ENCODE measurements around the gene LINC00237. TPM values are rescaled to one million over a fixed set of nuclear protein-coding genes. Genes with fewer than 3 reads are reported as not detected.

Gene LINC00237
- total and polyA plus RNA-seq, 2 donors (not counting 1 experiment from before 2014, with no cell fraction given), result 0.07 TPM; not detected in 1

DNA sequence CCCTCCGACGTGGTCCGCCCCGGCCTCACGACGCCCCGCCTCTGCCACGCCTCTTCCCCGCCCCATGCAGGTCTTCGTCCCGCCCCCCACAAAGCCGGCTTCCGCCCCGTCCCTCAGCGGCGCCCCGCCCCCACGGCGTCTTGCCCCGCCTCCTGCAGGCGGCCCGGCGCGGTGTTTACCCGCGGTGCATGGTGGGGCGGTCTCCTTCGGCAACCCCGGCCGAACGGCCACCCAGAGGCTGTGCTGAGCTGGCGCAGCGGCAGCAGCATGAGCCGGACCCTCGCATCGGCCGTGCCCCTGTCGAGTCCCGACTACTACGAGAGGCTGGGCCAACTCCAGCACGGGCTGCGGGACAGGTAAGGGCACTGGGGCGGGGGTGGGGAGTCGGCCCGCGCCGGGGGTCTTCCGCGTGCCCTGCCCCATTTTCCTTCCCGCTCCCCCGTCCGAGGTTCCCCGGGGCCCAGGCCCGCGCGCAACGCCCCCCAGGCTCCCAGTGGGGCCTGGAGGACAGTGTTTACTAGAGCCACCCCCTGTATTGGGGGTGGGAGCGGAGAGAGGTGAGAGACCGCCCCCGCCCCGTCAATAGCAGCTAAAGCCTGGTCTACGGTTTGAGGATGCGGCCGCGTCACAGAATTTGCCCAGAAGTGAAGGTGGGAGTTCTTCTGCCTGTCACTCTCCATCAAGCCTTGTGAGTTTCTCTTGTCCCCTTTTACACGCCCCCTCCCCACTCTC is 19.9 kb upstream of the LINC00237 start, which contains the start of gene KIZ:
Gene KIZ, plus strand, starts transcription at position 234 of the 732 bp plus-strand sequence. Its CDS starts 34 bp downstream, at position 268.
- H3K27ac Mint-ChIP-seq, result peak within 1 kb of the TSS; percentile 88
- H3K36me3 ChIP-seq (replicated peaks in 1 of 2; ENCODE audit: control extremely low read depth in 1 of 2, control insufficient read depth in 1 of 2, extremely low read depth in 1 of 2, insufficient read depth in 2 of 2, low read length in 1 of 2), result peaks cover 0 to 2% of the 10 kb centered on the region in 2 experiments

More for the DNA sequence above, 19.9 kb upstream of the LINC00237 start, which contains the start of gene KIZ:
- Histone ChIP-seq H3K27me3 (replicated peaks in 1 of 4; ENCODE audit: control extremely low read depth in 1 of 4, control insufficient read depth in 3 of 4, insufficient read depth in 4 of 4, low read length in 3 of 4) (no peaks in the 10 kb centered on the region), H3K4me1 (ENCODE audit: control insufficient read depth in 2 of 2, insufficient read depth in 2 of 2, low read length in 2 of 2) (peaks cover 14 to 16% of the 10 kb centered on the region in 2 donors), H3K9me3 (ENCODE audit: control extremely low read depth in 1 of 3, control insufficient read depth in 2 of 3, insufficient read depth in 1 of 3, low read length in 2 of 3) (no peaks in the 10 kb centered on the region), H3K4me3 (ENCODE audit: control extremely low read depth in 1 of 5, extremely low read depth in 1 of 5, insufficient read depth in 1 of 5, low read depth in 2 of 5, low read length in 4 of 5) (peak within 1 kb of the TSS; percentile 50 to 90 (median 76)), H3K4me2 (replicated peaks; ENCODE audit: low read depth, low read length, poor library complexity, severe bottlenecking) (peak within 1 kb of the TSS; percentile 86), H4K20me1 (ENCODE audit: control insufficient read depth, insufficient read depth, low read length, poor library complexity, severe bottlenecking) (no peaks in the 10 kb centered on the region), H3K79me2 (ENCODE audit: control insufficient read depth, insufficient read depth, low read length) (peaks cover 31% of the 10 kb centered on the region), H3K9ac (ENCODE audit: low read length) (peak within 1 kb of the TSS; percentile 83), H2AFZ (ENCODE audit: insufficient read depth, low read depth, low read length, poor library complexity, severe bottlenecking) (peak within 1 kb of the TSS; percentile 92), H3K27ac (ENCODE audit: low read length in 2 of 2) (peak within 1 kb of the TSS; percentile 63 to 79)
- H3K4me3 Mint-ChIP-seq, result peak within 1 kb of the TSS; percentile 91
- H3K9me3 Mint-ChIP-seq (ENCODE audit: insufficient read depth), result no peaks in the 10 kb centered on the region
- ATAC-seq (ENCODE audit: low read depth), result peak; percentile 96
- intact Hi-C loops (cut with micrococcal nuclease), result loop anchor here (1.0 to 5.0 kb wide), 5 partner anchors 26 to 1109 kb away; partner anchors contain the start of genes CFAP61, CRNKL1, NAA20 and XRN2
- H3K27me3 Mint-ChIP-seq, result peaks cover 4% of the 10 kb centered on the region
- peaks cover 21% of the 10 kb centered on the region for H3K4me1 Mint-ChIP-seq
- DNase-seq, result peak; percentile 97
- TF ChIP-seq EZH2 (IDR thresholded peaks at IDR 0.05; ENCODE audit: borderline replicate concordance, insufficient read depth, low read depth, low read length, poor library complexity, severe bottlenecking), result no peak
- TF ChIP-seq, protein P1, sequence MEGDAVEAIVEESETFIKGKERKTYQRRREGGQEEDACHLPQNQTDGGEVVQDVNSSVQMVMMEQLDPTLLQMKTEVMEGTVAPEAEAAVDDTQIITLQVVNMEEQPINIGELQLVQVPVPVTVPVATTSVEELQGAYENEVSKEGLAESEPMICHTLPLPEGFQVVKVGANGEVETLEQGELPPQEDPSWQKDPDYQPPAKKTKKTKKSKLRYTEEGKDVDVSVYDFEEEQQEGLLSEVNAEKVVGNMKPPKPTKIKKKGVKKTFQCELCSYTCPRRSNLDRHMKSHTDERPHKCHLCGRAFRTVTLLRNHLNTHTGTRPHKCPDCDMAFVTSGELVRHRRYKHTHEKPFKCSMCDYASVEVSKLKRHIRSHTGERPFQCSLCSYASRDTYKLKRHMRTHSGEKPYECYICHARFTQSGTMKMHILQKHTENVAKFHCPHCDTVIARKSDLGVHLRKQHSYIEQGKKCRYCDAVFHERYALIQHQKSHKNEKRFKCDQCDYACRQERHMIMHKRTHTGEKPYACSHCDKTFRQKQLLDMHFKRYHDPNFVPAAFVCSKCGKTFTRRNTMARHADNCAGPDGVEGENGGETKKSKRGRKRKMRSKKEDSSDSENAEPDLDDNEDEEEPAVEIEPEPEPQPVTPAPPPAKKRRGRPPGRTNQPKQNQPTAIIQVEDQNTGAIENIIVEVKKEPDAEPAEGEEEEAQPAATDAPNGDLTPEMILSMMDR (IDR thresholded peaks at IDR 0.05), result peak; percentile 53
- under 1% methylated on average over 53 of the region's 66 CpGs for WGBS (ENCODE audit: insufficient coverage)
- POLR2A ChIA-PET, result no interaction called here
- CTCF ChIA-PET, result interaction anchor here (1.1 to 3.1 kb wide), 3 partner anchors 28 to 300 kb away, joined by 3 to 9 read pairs (median 3); no protein-coding TSS in a partner anchor

Measured in B cell (primary cell).